GM10248 (cell line): ENCODE data around the gene STXBP6.

Experiments
- CTCF ChIA-PET: fragments of 300-600 bp; sonication (Branson Sonifier 250); formaldehyde crosslinking; extraction: SDS; loops from one replicate; lab custom pipeline; 2021; ENCODE audit warnings: antibody characterized with exemption; lab: Yijun Ruan, JAX
- POLR2A ChIA-PET: fragments of 350-650 bp; sonication (Branson Sonifier 250); formaldehyde crosslinking; extraction: SDS; loops from one replicate; lab custom pipeline; 2020; ENCODE audit warnings: antibody characterized with exemption; lab: Yijun Ruan, JAX
- DNase-seq: peaks from one replicate; pipeline ENCODE4 v3.0.0; 2012; ENCODE audit errors: extremely low spot score
- TF ChIP-seq, protein P1 (sequence below): IDR thresholded peaks from 2 replicates; pipeline ENCODE4 v1.5.1; 2012; ENCODE audit warnings: mild to moderate bottlenecking, low read depth; ENCODE audit errors: extremely low read depth, missing control alignments, control extremely low read depth

Gene STXBP6

DNA sequence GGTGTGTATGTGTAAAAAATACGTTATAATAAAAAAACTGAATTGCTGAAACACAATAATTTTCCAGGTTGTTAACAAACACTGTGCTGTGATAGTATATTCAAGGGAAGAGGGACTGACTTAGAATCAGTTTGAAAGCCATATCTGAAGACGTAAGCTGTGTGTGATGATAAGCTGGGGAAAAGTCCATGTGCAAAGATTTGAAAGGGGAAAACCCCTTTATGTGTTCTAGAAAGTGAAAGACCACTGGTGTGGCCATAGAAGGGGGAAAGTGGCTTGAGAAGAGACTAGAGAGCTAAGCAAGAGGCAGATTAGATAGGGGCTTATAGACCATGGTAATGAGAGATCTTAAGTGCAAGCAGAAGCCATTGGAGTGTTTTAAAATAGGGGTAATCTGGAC is 220.1 kb downstream of the STXBP6 start:
- CTCF ChIA-PET: no interaction called here
- TF ChIP-seq, protein P1, sequence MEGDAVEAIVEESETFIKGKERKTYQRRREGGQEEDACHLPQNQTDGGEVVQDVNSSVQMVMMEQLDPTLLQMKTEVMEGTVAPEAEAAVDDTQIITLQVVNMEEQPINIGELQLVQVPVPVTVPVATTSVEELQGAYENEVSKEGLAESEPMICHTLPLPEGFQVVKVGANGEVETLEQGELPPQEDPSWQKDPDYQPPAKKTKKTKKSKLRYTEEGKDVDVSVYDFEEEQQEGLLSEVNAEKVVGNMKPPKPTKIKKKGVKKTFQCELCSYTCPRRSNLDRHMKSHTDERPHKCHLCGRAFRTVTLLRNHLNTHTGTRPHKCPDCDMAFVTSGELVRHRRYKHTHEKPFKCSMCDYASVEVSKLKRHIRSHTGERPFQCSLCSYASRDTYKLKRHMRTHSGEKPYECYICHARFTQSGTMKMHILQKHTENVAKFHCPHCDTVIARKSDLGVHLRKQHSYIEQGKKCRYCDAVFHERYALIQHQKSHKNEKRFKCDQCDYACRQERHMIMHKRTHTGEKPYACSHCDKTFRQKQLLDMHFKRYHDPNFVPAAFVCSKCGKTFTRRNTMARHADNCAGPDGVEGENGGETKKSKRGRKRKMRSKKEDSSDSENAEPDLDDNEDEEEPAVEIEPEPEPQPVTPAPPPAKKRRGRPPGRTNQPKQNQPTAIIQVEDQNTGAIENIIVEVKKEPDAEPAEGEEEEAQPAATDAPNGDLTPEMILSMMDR: no peak
- POLR2A ChIA-PET: no interaction called here
- DNase-seq: no peak

DNA sequence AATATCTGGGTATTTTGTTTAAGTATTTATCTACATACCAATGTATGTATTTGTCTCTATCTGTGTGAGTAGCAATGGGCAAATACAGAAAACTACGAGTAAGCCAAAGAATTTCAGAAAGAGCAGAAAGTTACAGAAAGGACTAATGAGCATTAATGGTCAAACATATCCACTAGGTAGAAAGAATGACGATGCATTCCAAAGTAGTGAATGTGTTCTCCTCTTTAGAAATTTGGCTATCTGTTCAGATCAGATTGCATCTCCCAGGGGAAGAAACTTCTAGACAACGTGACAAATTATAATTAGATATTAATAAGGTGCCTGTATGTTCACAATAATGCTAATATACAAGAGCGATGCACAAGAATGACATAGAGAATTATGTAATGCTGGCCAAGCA is 221.5 kb downstream of the STXBP6 start:
- ChIA-PET CTCF (no interaction called here), POLR2A (no interaction called here)
- TF ChIP-seq, protein P1: no peak
- DNase-seq: no peak

DNA sequence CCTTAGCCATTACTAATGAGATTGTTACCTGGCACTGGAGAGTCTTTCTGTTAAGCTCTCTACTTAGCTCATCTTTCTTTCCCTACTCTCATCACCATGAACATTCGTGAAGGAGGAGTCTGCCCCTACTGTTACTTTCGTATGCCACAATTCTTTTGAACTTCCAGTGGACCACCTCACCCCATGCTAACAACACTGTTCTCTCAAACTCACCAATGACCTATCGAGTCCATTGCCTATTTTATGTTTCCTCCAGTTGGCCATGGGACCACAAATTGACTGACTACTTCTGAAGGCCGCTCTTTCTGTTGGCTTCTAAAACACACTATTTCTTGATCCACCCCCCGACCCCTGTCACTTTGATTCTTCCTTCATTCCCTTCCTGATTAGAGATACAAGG is 223.6 kb downstream of the STXBP6 start:
- POLR2A ChIA-PET: no interaction called here
- CTCF ChIA-PET: no interaction called here
- TF ChIP-seq, protein P1: no peak
- no peak for DNase-seq

DNA sequence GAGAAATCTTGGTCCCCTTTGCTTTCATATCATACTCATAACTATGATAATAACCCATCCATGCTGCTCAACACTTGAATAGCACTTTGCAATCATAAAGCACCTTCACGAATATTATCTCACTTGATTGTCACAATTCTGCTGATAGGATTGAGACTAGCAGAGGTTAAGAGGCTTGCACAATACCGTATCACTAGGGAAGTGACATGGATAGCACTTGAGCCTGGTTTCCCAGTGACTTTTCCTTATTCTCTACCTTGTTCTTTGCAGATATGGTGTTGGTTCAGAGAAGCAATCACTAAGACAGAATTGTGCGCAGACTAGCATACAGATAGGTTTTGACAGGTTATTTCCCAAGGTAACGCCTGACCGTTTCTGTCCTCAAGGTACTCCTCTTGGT is 229.3 kb downstream of the STXBP6 start:
- POLR2A ChIA-PET: no interaction called here
- TF ChIP-seq, protein P1: no peak
- no peak for DNase-seq
- CTCF ChIA-PET: interaction anchor here (0.7 to 2.7 kb wide), 3 partner anchors 11 to 312 kb away, joined by 3 to 11 read pairs (median 3); no protein-coding TSS in a partner anchor

DNA sequence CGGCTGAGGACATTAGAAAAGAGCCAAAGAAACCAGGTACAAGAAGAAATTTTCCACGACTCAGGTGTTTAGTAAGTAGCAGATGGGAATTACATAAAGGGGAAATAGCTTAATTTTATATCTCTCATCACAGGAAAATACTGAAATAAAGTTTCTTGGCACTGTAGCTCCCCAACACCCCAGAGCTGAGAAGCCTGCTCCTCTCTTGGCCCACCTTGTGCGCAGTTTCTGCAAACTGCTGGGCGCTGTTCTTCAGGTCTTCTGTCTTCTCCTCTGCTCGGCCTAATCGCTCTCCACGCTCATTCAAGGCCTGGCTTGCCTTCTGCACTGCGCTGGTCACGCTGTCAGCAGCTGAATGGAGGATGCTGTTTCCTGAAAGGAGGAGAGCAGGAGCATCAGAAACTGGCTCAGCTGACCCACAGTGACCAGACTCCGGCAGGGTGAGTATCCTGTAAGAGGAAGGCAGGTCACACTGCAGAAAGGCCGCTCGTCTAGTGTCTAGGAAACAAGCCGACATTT is 231.1 kb downstream of the STXBP6 start:
- TF ChIP-seq, protein P1: no peak
- CTCF ChIA-PET: interaction anchor here (1.0 to 1.1 kb wide), 3 partner anchors 13 to 333 kb away, joined by 3 to 4 read pairs (median 3); no protein-coding TSS in a partner anchor
- POLR2A ChIA-PET: no interaction called here

DNA sequence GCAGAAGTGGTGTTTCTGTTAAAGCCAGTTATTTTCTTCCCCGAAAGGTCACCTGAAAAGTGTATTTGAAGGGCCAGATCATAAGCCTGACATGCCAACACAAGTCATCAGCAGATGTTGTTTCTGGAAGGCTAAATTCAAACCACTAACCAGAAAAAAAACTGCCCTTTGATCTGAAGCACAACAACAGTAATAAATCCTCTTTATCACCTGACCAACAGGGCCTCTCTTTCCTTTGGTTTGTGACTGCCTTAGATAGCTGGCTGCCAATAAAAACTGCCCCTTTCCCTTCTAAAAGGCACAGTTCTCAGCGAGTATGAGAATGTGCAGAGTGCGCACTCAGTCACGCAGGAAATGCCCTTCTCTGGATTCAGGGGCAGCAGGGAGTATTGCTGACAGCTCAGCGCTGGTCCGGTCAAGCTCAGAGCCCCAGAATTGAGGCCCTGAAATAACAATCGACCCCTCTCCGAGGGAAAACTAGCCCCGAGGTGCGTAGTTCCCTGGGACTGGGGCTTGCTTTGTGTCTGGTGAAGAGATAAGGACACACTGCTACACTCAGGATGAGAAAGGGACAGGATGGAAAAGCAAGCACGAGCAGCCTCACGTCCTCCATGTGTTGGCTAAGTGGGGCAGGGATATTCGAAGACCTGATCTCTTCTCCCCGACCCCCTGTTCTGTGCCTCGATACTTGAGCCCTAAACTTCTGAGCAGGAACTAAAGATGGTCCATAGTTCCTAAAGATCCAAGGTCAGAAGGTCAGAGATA is 231.7 kb downstream of the STXBP6 start:
- CTCF ChIA-PET: interaction anchor here (1.0 to 1.5 kb wide), 2 partner anchors 40 to 334 kb away, joined by 3 read pairs; no protein-coding TSS in a partner anchor
- POLR2A ChIA-PET: no interaction called here
- TF ChIP-seq, protein P1: no peak
- DNase-seq: no peak

More for the DNA sequence above, 231.1 kb downstream of the STXBP6 start:
- no peak for DNase-seq
